ENCODE data around the gene LEF1. TPM values are rescaled to one million over a fixed set of nuclear protein-coding genes. Genes with fewer than 3 reads are reported as not detected.
"Not testable (repeated sequence)": the region's sequence is repeated elsewhere in the genome, so short reads cannot be mapped to it uniquely, and the experiment has no call there.

LEF1 gene
- polyA plus RNA-seq, 5 donors, result 21.7 to 54.1 (median 48.9) TPM

DNA sequence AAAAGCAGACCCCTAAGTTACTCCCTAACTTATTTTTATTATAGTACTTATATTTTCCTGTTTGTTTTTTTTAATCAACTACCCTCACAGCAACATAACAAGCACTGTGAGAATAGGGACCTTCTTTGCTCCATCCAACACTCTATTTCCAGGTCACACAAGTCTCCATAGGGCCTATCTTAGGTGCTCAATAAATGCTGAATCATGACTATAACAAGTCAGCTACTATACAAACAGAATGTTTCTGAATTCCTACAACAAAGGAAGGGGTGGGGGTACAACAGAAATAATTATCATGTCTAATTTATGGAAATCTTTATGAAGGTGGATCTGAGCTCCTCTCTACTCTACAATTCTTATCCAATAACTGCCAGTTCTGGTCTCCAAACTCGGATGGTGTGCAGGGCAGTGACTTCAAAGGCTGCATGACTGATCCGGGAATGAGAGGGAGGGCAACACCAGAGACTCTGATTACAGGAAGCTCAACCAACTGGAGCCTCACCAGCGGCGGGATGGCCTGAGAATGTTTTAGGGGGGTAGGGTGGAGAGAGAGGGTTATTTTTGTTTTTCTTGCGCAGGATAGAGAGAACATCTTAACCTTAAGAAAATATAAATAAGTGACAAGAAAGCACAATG, 107.9 kb downstream of the LEF1 start:
- DNase-seq, result no peak

DNA sequence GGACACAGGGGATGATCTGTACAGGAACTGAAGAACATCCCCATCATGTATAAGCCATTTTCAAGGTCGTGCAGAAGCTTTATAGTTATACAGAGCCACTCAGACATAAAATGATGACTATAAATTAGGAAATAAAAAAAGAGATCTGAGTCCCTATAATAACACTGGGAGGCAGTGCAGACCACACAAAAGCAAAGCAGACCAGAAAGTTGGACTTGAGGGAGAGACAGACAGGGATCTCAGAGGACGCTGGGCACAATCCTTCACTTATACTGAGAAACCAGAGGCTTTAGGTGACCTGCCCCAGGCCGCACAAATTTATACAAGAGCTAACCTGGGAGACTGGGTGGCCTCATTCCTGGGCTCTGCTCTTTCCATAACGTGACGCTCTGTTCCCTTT, 108.6 kb downstream of the LEF1 start:
- DNase-seq, result peak in 1 of 2 donors; percentile 32

DNA sequence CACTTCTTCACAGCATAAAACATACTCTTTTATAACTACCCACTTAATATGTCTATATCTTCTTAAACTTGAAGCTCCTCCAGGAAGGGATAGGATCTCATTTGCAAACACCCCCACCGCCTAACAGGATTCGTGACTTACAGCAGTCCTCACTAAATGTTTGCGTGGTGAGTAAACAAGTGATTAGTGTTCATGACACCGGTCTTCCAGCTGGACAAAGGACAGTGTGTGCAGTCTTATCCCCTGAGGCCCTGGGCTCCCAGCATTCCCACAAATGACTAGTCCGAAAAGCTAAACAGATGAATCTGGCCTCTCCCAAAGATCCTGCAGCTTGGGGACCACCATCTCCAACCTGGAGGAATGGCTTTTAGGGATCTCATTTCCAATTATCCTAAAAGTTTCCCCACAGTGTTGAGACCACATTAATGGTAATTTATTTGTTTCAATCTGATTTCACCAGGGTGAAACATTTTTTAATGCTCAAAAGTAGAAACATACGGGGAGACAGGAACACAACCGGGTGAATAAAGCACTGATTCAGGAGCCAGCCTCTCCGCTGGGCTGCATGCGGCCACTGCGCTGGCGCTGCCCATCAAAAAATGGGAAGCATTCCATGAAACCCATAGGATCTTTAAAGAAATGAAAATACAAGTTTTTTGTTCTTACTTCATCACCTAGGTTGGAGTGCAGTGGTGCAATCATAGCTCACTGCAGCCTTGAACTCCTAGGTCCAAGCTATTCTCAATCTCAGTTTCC, 109.9 kb downstream of the LEF1 start:
- no peak for DNase-seq

DNA sequence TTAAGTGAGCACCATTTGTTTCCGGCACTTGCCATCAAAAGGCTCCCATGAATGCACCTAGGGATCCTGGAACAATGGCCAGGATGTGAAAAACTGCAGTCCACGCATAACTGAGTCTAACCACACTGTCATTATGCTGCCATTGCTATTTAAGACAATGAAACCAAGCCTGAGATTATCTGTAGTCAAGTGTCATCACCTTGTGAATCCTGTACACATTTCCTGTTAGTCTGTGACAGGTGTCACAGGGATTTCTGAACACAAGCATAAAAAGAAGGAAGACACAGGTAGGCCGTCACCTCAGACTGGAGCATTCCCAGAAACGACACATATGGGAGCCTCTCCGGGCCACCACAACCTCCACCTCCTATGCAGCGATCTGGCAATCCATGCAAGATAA, 112.3 kb downstream of the LEF1 start:
- no peak for DNase-seq

DNA sequence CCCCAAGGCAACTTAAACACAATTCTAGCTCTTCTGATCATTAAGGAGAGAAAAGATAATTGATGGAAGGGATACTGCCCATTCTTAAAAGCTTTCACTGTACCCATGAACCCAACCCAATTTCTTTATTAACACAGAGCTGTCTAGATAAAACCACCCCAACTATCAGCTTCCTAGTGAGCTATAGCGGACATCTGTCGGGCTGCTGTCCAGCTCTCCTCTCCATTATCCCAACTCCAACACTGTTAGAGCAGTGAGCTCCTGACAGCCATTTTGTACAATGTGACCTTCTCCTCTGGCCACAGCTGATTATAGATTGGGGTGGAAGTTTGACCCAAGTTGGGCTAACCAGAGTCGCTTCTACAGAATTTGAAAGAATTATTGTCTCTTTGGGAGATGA, 112.9 kb downstream of the LEF1 start:
- no peak for DNase-seq

DNA sequence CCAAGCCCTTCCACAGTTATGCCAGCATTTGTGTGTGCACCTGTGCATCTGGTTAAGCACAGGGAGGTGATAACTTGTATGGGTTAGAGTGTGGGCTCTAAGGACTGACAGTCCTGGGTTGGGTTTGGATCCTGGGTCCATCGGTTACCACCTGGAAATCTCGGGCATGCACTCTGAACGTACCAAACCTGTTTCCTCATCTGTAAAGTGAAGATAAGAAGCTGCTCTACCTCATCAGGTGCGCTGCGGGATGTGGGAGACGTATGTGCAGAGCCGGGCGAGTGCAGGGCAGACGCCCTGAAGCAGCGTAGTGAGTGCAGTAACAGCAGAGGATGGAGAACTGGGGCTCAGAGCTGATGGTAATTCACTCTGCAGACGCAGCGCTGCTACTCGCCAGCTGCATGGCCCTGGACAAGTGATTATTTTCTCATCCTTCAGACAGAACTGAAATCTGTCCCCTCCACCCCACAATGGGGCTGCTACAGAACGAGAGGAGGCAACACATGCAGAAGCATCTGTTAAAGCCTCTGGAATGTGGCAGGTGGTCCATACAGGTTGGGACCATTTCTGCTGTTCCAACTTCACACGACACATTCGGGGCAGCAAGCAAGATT, 114.6 kb downstream of the LEF1 start:
- DNase-seq, result no peak

DNA sequence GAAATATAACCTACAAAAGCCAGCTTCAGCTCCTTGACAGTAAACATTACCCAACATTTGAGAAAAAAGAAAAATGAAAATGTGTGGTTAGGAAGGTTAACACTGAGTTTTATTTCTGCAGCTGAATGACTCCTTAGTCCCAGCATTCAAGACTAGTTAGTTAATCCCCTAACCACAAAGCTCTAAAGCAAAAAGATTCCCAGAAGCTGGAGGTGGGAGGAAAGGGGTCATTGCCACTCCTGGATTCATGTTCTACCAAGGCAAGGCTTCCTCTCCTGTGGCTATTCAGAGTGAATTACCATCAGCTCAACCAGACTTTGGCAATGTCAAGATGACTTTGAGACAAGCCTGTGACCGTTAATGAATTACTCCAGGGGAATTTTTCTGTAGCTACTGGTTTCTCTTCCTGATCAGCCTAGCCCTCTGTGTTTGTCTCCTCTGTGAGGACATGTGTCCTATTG, 115.5 kb downstream of the LEF1 start:
- no peak for DNase-seq

DNA sequence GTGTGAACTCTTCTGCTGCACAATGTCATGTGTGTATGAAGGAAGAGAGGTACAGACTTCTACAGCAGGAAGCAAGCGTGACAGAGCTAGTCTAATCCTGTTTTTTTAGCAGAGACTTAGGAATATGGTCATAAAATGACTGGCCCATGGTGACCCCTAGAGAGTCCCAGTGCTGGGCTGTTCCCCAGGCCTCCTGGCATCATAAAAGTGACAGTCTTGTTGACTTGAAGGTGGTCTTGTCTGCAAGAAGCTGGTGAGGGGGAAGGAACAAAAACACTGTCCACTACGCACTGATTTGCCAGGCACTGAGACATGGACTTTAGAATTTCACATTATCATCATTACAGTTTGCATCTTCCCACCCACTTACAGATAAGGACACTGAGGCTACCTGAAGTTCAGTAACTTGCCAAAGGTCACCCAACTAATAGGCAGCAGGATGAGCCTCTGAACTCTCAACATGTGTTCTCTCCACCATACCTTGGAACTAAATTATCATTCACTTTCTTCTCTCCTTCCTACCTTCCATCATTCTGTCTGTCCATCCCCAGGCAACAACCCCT, 116.1 kb downstream of the LEF1 start:
- DNase-seq, result no peak

DNA sequence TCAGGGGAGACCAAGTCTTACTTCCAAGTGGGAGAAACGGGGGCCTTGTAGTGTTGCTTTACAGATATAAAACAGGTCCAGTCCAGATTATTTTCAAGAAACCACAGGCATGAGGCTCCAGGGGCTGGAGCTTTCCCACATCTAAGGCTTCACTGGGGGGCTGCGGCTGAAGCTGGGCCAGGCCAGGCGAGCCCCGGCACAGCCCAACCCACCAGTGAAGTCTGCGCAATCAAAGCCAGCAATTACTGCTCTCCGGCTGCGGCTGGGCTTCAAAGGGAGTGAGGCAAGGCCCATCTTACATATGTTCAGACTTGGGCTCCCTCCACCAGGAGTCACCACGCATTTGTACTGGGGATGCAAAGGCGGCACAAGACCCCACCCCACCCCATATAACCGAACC, 117.4 kb downstream of the LEF1 start:
- DNase-seq, result no peak

DNA sequence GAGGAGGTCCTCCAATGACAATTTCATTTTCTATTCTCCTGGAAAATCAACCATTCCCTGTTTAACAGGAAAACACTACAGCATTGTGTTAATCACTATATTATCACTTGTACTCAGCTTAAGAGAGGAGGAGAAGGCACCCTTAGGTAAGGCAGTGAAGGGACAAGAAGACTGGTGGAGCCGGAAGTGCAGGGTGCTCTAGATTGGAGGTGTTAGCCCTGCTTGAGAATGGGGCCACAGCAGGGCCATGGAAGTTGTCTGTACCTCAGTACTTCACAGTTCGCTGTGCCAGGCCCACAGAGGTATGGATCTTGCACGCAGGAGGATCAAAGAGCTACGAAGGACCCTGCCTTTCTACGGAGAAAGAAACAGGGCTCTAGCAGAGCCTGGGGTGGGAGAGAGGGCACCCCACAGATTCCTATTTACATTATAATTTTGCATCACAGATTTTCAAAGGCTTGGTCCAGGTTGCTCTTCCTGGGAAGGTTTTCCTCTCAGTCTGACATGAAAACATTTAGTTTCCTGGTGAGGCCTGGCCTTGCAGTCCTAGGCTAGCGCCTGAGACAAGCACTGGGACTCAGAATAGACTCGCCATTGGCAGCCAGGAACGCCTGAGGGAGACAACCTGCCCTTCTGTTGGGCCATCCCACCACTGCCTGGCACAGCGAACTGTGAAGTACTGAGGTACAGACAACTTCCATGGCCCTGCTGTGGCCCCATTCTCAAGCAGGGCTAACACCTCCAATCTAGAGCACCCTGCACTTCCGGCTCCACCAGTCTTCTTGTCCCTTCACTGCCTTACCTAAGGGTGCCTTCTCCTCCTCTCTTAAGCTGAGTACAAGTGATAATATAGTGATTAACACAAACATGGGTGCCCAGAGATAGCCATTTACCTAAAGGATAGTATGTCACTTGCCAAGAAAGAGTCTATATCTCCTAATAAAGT, 118.3 kb downstream of the LEF1 start:
- DNase-seq, result not testable (repeated sequence)

DNA sequence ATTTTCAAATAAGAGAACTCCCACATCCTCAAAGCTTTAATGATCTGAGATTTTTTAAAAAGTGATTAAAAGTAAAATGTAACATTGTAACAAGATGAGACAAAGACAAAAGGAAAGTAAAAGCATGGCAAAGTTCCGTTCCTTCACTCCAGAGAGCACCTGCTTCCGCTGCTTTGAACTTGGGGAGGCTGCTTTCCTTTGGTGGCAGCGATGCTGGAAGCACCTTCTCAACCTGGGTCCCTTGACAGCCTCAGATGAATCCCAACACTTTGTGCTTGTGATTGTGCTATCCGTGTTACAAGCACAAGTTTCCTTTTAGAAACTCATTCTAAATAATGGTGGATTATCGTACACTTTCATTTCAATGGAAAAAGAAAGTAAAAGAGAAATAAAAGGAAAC, 119.3 kb downstream of the LEF1 start:
- DNase-seq, result no peak

DNA sequence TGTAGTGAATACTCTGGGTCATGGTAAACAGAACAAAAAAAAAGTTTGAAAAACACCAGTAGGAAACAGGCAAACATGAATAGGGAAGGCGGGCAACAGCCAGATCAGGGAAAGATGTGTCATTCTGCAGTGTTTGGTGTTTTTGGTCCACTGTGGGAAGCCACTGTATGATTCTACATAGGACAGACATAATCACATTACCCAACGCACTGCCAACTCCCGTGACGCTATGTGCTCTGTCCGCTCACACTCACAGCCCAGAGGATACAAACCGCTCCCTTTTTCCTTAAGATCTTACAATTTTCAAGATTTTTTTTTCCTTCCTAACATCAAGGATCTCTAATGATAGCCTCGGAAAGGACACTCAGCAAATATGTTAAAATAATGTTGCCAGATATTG, 119.7 kb downstream of the LEF1 start:
- DNase-seq, result no peak

DNA sequence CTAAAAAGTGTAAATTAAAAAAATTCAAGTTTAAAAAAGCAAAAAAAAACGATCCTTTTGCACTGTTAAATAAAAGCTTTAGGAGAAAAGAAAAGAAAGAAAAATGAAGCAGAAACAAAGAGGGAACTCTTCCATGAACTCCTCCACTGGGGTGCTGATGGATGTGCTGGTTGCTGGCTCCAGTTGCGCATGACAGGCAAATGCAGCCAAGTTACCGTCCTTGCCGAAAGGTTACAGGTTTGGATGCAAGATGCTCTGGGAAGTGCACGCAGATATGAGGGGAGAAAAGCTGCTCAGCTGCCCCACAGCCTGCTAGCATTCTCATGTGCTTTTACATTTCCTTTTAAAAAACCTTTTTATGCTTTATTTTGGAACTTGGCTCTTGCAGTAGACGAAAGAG, 120.6 kb downstream of the LEF1 start:
- no peak for DNase-seq

DNA sequence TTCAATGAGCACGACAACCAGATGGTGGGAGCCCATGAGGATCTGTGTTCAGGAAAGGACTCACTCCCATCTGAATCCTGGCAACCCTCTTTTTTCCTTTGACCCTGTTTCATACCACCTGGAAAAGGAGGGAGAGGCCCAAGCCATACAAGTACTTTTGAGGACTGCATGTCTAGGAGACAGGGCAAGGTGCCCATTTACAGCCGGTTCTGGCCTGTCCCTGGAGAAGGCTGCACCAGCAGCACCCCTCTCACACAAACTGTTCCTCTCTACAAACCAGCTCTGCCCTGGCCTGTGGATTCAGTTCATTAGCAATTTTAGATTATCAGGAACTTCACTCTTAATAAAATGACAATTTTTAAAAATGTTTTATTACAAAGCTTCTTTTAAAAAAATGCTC, 121.5 kb downstream of the LEF1 start:
- no peak for DNase-seq

DNA sequence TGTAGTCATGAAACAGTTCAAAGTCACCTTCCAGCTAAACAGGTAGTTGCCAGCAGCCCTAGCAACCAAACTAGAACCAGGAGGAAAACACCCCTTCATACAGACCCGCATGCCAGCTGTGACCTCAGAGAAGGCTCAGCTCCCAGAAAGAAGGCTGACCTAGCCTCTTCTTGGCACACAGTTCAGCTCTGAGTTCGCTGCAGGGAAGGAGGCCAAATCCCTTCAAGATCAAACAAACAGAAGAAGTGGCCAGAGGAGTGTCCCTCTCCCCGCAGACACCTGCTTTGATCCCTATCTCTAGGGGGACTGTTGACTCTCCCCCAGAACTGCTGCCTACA, 123.1 kb downstream of the LEF1 start:
- DNase-seq, result peak; percentile 23 to 43

DNA sequence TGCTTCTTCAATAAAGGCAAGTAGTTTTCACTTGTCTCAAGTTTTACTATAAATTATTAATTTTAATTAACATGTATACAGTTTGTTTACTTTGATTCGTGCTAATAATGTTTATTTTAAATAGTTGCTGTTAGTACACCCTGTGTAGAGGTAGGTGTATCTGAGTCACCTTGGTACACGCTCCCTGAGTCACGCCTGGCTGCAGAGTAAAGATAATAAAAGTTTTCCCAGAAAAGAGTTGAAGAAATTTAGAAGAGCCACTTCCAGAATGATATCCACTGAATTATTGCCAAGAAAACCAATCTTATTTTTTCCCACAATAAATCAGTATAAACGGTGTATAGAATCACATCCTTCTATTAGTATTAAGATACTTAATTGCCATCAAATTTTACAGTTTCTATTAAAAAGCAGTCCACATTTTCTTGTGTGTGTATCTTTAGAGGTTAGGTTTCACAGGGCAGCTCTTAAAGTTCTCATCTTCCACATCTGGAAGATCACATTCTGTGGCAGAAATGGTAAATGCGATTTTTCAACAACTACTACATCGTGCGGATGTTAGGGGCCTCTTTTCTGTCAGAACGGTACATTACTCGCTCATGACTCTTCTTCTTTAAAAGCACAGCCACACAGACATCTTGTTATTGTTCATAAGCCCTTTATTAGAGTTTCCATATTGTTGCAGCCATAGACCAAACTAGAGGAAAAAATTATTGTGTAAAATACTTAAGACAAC, 123.6 kb downstream of the LEF1 start:
- no peak for DNase-seq

DNA sequence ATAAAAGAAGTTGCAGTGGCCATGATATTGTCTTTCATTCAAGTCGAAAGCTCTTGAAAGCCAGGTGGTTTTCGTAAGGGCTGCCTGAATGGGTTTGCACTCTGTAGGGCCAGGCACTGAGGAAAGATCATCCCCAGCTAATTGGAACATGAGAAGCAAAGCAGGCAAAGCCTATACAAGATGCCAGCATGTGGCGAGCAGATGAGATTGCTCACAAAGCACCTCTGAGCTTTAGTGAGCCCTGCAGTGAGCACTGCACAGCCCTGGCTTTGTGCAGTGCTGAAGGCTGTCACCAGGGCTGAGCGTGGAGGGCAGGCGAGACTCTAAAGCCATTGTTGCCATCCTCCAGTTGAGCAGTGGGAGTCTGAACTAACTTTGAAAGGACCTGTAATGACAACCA, 125.2 kb downstream of the LEF1 start:
- DNase-seq, result no peak

DNA sequence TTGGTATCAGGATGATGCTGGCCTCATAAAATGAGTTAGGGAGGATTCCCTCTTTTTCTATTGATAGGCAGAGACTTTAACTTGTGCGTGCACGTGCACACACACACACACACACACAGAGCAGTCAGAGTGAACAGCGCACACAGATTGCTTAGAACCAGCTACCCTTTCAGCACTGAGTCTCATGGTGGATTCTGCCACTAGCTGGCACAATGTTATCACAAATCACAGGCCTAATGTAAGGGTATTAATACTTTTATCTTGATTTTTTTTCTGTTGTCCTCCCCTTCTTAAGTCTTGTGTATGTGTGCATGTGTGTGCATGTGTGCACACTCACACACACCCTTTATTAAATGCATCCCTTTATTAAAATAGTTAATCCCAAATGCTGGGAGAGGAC, 125.8 kb downstream of the LEF1 start:
- no peak for DNase-seq

DNA sequence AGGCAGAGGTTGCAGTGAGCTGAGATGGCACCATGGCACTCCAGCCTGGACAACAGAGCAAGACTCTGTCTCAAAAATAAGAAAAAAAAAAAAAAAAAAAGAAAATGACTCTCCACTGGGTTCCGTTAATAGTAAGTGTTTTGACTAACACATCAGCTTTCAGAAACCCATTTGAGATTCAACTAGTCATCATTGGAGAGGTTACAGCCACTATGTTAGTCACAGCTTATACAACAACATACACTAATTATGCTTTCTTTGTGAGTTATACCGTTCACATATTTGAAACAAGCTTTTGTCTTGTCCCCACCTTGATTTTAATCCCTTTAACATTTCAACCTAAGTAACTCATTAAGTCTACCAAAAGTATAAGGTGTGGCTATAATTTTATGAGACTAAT, 130.8 kb downstream of the LEF1 start:
- DNase-seq, result no peak

DNA sequence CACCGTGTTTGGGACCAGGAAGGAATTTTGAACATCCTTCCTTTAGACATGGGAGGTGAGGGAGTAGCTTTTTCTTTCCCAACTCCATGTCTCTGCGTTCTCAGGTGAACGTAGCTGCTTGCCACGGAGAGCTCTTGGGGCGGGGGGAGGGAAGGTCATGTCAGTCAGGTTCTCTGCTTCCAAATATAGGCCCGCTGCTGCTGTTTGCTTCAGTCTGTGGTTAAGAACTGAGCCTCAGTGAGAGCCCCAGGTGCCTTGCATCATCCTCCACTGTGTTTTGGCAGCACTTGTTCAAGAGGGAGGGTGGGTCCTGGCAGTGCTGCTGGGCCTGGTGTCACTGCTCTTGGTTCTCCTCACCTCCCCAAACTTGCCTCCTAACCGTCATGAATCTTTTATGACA, 132.5 kb downstream of the LEF1 start:
- DNase-seq, result no peak

DNA sequence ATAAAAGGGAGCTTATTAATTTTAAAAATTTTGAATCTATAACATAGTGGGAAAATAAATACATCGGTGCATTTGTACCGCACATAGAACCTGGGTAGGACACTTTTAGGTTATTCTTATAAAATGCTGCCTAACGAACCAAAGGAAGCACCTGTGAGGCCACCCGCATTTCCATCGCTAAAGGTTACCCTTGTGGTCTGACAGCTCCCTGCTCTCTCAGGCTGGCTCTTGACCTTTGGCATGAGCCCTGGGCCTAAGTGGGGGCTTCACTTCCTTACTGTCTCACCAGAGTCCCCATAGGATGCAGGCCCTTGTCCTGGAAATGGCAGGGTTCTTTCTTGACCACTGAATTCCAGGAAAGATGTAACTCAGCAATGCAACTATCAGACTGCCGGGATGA, 133.0 kb downstream of the LEF1 start:
- no peak for DNase-seq
